Measurements from ENCODE around the gene PDE6B.

- no peak for TF ChIP-seq CTCF (IDR thresholded peaks at IDR 0.05)
- no peak for TF ChIP-seq POLR2AphosphoS5 (IDR thresholded peaks at IDR 0.05; ENCODE audit: insufficient read depth in 1 of 2, low read depth in 1 of 2)
These were observed 54.7 kb downstream of the PDE6B start for GRCh38 chr4:680091-680490.
